ENCODE measurements around the gene OR5B3.

DNA sequence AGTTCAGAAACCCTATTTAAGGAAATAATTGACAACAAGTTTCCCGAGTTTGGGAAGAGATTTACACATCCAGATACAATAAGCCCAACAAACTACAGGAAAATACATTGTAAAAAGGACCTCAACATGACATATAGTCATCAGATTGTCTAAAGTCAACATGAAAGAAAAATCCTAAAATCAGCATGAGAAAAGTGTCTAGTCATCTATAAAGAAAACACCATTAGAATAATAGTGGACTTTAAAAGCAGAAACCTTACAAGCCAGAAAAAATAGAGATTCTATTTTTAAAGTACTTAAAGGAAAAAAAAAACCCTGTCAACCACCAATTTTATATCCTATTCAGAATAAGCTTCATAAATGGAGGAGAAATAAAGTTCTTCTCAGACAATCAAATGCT lies 22.6 kb upstream of the OR5B3 start:
- no peak for TF ChIP-seq POLR2A (IDR thresholded peaks at IDR 0.05; ENCODE audit: low read length)
- no peak for TF ChIP-seq GATA1 (IDR thresholded peaks at IDR 0.05; ENCODE audit: low read depth, low read length)

All from erythroblast (primary cell).